Mucosa of descending colon (tissue), 3 donors: Measurements from ENCODE around the gene DDX10. TPM values are rescaled to one million over a fixed set of nuclear protein-coding genes. Genes with fewer than 3 reads are reported as not detected.

ENCODE experiments used
- ATAC-seq: fragments of 200-7000 bp; cut with Tn5 transposase; one replicate; pipeline ENCODE4 v1.9.1; 2020; ENCODE audit warnings: mild to moderate bottlenecking, moderate library complexity
- DNase-seq, 3 donors: peaks; one replicate each; pipeline ENCODE4 v3.0.0-alpha.2; 2020
- H3K36me3 ChIP-seq: fragments of 200-600 bp; one replicate; pipeline ENCODE4 v1.8.0; 2021; ENCODE audit warnings: low read depth, mild to moderate bottlenecking
- H3K4me1 ChIP-seq: fragments of 200-600 bp; one replicate; pipeline ENCODE4 v1.8.0; 2021; ENCODE audit warnings: low read depth, mild to moderate bottlenecking
- H3K4me3 ChIP-seq: fragments of 200-600 bp; one replicate; pipeline ENCODE4 v1.8.0; 2021; ENCODE audit warnings: mild to moderate bottlenecking
- H3K9me3 ChIP-seq: fragments of 200-600 bp; one replicate; pipeline ENCODE4 v1.8.0; 2021; ENCODE audit warnings: mild to moderate bottlenecking
- CTCF ChIP-seq: fragments of 200-600 bp; IDR thresholded peaks from one replicate; pipeline ENCODE4 v1.8.0; 2022; ENCODE audit warnings: antibody characterized with exemption, mild to moderate bottlenecking
- intact Hi-C, 2 donors: fragments of 100-400 bp; cut with DNase I in 1 of 2; cut with micrococcal nuclease in 1 of 2; formaldehyde crosslinking; loops; one replicate each; pipeline versions ENCODE4 v1.11.0 to v1.11.1; 2022; cut with DNase I, micrococcal nuclease
- total RNA-seq, 3 donors: library from RNA; stranded (reverse); fragmentation: NEBNext Ultra II Directional in 2 of 3; extraction: Animal tissue kit (Norgen Biotek cat#: 25700) in 2 of 3; gene quantifications; one replicate each; pipeline versions ENCODE4 v1.2.1 to v1.2.4, GENCODE V29; 2021 to 2023
- donor health status: DM: no; HTN: no; CAD: no; lungs with moderate emphysema.
- donor health status: DM: no; HTN: no; CAD: no.
- donor health status: DM: no; HTN: yes; CAD: no.

Gene DDX10
- total RNA-seq, 3 donors from 2014 or later = 16.1 to 18.3 (median 17.3) TPM

GRCh38 chr11:108901359-108901758, 236.5 kb downstream of the DDX10 start:
- H3K36me3 ChIP-seq = no peaks in the 10 kb centered on the region
- ATAC-seq = no peak
- no peak for TF ChIP-seq CTCF
- no peaks in the 10 kb centered on the region for H3K9me3 ChIP-seq
- DNase-seq = no peak
- no peak overlapping the region for H3K4me3 ChIP-seq
- intact Hi-C loops = no loop called here
- H3K4me1 ChIP-seq = no peaks in the 10 kb centered on the region

GRCh38 chr11:108902027-108902469, 237.2 kb downstream of the DDX10 start:
- no peak for TF ChIP-seq CTCF
- ATAC-seq (no peak), DNase-seq (no peak)
- Histone ChIP-seq H3K36me3 (no peaks in the 10 kb centered on the region), H3K9me3 (no peaks in the 10 kb centered on the region), H3K4me1 (no peaks in the 10 kb centered on the region), H3K4me3 (no peak overlapping the region)
- intact Hi-C loops = no loop called here

- DNase-seq = no peak
- intact Hi-C loops = no loop called here
- TF ChIP-seq CTCF = no peak
- H3K36me3 ChIP-seq = no peaks in the 10 kb centered on the region
- H3K4me3 ChIP-seq = no peak overlapping the region
- H3K9me3 ChIP-seq = no peaks in the 10 kb centered on the region
- no peaks in the 10 kb centered on the region for H3K4me1 ChIP-seq
- ATAC-seq = no peak
These were observed 239.6 kb downstream of the DDX10 start for GRCh38 chr11:108904480-108904879.

GRCh38 chr11:108906329-108906728, 241.5 kb downstream of the DDX10 start:
- Histone ChIP-seq H3K4me3 (no peak overlapping the region), H3K36me3 (no peaks in the 10 kb centered on the region), H3K4me1 (no peaks in the 10 kb centered on the region), H3K9me3 (no peaks in the 10 kb centered on the region)
- TF ChIP-seq CTCF = no peak
- DNase-seq = no peak
- no peak for ATAC-seq
- intact Hi-C loops = no loop called here

GRCh38 chr11:108906826-108907225, 242.0 kb downstream of the DDX10 start:
- Histone ChIP-seq H3K36me3 (no peaks in the 10 kb centered on the region), H3K4me3 (no peak overlapping the region), H3K9me3 (no peaks in the 10 kb centered on the region), H3K4me1 (no peaks in the 10 kb centered on the region)
- no peak for TF ChIP-seq CTCF
- DNase-seq (no peak), ATAC-seq (no peak)
- intact Hi-C loops = no loop called here

- Histone ChIP-seq H3K4me1 (no peaks in the 10 kb centered on the region), H3K36me3 (no peaks in the 10 kb centered on the region), H3K4me3 (no peak overlapping the region), H3K9me3 (no peaks in the 10 kb centered on the region)
- TF ChIP-seq CTCF = no peak
- intact Hi-C loops = no loop called here
- DNase-seq = no peak
- ATAC-seq = no peak
These were observed 244.2 kb downstream of the DDX10 start for GRCh38 chr11:108909041-108909440.
